KBM-7 (cell line): Measurements from ENCODE around the gene ARL8B.

Experiments
- DNase-seq: peaks from one replicate; pipeline ENCODE4 v3.0.0-alpha.2; 2015
- in situ Hi-C: fragments of 300-500 bp; cut with MboI; formaldehyde crosslinking; loops from 2 replicates; pipeline ENCODE4 v1.14.3; 2020; ENCODE audit warnings: low sequenced_read_pairs, low pct_unique_long_range_greater_than_20kb, mixed read lengths

Gene ARL8B

GRCh38 chr3:5222283-5223005 is 100.4 kb downstream of the ARL8B start:
- DNase-seq: no peak
- in situ Hi-C loops: no loop called here

- in situ Hi-C loops: no loop called here
- peak; percentile 31 for DNase-seq
Measured at GRCh38 chr3:5226783-5227182, 104.7 kb downstream of the ARL8B start.

GRCh38 chr3:5227812-5228211 is 105.7 kb downstream of the ARL8B start:
- DNase-seq: no peak
- in situ Hi-C loops: no loop called here

DNA sequence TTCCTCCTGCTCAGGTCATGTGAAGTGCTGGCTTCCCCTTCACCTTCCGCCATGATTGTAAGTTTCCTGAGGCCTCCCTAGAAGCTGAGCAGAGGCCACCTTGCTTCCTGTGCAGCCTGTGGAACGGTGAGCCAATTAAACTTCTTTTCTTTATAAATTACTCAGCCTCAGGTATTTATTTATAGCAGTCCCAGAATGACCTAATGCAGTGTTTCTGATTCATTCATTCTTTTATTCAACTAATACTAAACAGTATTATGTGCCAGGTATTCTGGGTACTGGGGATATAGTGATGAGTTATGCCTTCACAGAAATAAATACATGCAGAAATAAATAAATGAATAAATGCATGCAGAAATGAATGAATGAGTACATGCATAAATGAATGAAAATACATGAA is 107.3 kb downstream of the ARL8B start:
- no peak for DNase-seq
- in situ Hi-C loops: no loop called here
